HG03520 (cell line): Measurements from ENCODE around the gene TIPIN.
"Not testable (repeated sequence)": the region's sequence is repeated elsewhere in the genome, so short reads cannot be mapped to it uniquely, and the experiment has no call there.

Experiments
- ATAC-seq: cut with Tn5 transposase; IDR thresholded peaks from one replicate; pipeline ENCODE4 v1.9.1; 2021; ENCODE audit warnings: mild to moderate bottlenecking, moderate library complexity; ENCODE audit not compliant: unreplicated experiment

TIPIN gene, protein sequence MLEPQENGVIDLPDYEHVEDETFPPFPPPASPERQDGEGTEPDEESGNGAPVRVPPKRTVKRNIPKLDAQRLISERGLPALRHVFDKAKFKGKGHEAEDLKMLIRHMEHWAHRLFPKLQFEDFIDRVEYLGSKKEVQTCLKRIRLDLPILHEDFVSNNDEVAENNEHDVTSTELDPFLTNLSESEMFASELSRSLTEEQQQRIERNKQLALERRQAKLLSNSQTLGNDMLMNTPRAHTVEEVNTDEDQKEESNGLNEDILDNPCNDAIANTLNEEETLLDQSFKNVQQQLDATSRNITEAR

DNA sequence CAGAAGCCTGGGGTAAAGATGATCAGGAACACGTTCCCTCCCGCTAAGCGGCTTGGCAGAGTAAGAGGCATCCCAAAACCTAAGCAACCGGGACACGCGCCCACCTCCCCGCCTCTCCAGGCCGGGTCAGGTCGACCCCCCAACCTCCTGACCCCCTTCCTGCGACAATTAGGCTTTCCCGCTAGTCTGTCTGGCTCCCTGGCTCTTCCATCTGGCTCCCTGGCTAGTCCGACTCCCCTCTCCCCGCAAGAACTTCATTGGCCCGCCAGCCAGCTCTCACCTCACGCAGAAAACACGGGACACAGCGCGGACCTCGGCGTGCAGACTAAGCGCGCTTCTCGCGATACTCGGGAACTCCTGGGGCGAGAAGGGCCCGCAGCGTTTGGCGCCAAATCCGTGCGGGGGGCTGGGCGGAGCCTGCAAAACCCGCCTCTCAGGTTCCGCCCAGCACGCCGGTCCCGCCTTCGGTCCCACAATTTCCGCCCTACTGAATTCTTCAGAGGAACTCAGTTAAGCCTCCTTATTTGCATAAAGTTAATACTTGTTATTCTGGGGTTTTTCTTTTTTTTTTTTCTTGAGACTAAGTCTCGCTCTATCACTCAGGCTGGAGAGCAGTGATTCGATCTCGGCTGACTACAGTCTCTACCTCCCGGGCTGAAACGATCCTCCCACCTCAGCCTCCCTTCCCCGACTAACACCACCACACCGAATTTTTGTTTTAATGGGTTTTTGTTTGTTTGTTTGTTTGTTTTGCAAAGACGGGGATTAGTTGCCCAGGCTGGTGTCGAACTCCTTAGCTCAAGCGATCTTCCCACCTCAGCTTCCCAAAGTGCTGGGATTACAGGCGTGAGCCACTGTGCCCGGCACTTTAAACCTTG, at the start of gene TIPIN:
Gene TIPIN (minus strand): TSS at position 327 of the 878 bp plus-strand sequence. CDS start 3,738 bp downstream, outside the sequence.
- ATAC-seq, result peak; percentile 88

- no peak for ATAC-seq
Measured at GRCh38 chr15:66405615-66406014, 49.1 kb upstream of the TIPIN start.

- no peak for ATAC-seq
Measured at GRCh38 chr15:66405007-66405406, 48.5 kb upstream of the TIPIN start.

GRCh38 chr15:66404532-66404931, 48.0 kb upstream of the TIPIN start:
- ATAC-seq, result no peak

- no peak for ATAC-seq
Measured at GRCh38 chr15:66404122-66404521, 47.6 kb upstream of the TIPIN start.

DNA sequence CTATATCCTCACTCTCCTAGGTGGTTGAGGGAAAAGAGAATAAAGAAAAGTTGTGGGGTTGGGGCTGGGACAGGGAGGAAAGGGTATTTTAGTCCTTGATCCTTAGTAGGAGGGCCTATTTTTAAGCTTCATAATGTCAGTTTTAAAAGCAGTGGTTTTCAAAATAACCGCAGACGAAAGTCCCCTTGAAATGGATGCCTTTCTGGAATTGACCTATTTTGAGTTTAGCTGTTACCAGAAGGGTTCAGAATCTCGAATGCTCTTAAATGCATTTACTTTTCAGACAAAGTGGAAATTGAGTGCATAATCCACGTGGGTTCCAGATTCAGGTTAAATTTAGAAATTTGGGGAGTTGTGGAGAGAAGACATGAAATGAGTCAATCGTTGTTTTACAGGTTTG, 46.8 kb upstream of the TIPIN start:
- ATAC-seq, result no peak

DNA sequence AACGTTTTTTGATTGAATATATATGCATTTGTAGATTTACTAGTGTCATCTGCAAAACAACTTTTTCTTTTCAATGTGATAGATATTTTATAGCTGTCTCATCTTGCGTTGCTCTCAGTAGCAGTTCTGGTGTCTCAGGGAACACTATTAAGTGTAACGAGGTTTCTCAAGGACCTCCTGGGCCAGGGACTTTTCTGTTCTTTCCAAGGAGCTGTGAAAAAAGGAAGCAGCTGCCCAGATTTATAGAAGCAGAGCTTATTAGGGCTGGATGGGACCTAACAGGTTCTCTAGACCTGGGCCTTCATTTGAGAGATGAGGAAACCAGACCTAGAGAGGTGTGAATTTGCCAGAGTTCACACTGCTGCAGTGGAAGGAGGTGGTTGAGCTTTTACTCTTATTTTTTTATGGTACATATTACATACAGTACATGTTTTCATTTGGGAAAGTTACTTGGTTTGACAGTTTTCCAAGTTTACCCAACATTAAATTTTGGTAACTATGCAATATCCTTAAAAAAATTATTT, 46.3 kb upstream of the TIPIN start:
- ATAC-seq, result no peak

DNA sequence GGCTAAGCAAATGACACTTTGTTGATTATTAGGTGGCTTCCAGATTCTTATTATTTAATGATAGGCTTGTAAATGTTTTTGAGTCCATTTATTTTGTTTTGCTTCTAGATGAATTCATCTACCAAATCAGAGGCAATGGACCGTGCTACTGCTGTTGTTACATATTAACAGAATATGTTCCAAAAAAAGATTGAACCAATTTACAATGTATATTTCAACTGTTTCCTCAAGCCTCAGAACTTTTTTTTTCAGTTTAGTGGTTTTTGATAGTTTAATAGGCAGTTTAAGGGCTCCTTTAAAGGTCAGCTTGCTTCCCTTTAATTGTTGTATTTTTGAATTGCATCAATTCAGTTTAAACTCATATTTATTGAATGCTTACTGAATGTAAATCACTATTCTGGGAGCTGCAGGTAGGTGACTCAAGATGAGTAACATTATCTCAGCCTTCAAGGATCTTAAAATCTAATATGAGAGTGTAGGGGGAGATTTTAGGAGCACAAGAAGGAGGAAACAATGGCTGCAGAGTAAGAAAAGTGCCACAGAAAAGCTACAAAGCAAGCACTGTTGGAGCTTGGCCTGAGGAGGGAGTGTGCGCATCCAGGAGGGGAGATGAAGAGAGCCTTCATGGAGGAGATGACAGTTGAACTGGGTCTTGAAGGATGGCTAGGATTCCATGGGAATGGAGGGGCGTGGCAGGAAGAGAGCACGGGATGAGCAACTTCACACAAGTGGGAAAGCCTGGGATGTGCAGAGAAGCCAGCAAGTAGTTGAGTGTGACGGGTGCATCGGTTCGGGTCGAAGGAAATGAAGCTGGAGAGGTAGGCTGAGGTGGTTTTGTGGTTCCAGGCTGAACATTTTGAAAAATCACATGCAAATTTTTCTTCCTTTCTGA, 44.9 kb upstream of the TIPIN start:
- no peak for ATAC-seq

DNA sequence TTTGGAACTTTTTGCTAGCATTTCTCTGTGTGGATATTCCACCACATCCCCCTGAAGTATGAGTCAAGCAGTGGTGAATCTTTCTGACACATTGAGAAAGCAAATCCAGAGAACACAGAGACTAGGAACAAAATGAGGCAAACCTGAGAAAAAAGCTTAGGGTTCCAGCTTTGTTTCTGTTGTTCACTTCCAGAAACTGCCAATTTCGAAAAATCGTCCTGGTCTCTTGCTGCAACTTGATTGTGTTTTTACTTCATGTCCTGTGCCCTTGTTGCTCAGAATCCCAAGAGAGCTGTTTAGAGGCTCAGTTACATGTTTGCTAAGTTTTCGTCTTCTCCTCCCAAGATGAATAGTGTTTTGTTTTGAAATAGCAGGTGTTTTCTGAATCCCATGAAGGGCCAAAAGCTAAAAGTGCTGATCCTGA, 43.9 kb upstream of the TIPIN start:
- no peak for ATAC-seq

GRCh38 chr15:66399276-66399675, 42.8 kb upstream of the TIPIN start:
- ATAC-seq, result no peak

- ATAC-seq, result no peak
Measured at GRCh38 chr15:66394915-66395314, 38.4 kb upstream of the TIPIN start.

GRCh38 chr15:66394472-66394871, 38.0 kb upstream of the TIPIN start:
- no peak for ATAC-seq

DNA sequence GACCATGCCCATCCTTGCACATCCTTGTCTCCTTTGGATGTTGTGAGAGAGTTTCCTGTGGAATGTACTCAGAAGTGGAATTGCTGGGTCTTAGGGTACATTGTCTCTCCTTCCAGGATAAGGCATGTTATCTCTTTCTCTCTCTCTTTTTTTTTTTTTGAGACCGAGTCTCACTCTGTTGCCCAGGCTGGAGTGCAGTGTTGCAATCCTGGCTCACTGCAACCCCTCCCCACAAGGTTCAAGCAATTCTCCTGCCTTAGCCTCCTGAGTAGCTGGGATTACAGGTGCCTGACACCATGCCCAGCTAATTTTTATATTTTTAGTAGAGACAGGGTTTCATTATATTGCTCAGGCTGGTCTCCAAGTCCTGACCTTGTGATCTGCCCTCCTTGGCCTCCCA, 36.6 kb upstream of the TIPIN start:
- not testable (repeated sequence) for ATAC-seq

DNA sequence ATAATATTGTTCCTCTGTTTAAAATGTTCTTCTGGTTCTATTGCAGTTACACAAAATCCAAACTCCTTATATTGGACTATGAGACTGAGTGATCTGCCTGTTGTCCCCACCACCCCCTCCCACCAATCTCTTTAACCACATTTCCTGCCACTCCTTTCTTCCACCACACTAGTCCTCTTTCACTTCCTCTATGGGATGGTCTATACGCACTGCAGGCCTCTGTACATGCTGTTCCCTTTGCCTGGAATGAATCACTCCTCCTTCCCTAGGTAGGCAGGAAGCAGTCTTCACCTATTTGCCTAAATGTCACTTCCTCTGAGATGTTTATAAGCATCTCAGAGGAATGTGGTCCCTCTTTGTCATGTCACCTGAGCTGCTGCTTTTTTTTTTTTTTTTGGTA, 34.2 kb upstream of the TIPIN start:
- no peak for ATAC-seq

- ATAC-seq, result no peak
Measured at GRCh38 chr15:66389859-66390381, 33.4 kb upstream of the TIPIN start.

- no peak for ATAC-seq
Measured at GRCh38 chr15:66389098-66389858, 32.8 kb upstream of the TIPIN start.

DNA sequence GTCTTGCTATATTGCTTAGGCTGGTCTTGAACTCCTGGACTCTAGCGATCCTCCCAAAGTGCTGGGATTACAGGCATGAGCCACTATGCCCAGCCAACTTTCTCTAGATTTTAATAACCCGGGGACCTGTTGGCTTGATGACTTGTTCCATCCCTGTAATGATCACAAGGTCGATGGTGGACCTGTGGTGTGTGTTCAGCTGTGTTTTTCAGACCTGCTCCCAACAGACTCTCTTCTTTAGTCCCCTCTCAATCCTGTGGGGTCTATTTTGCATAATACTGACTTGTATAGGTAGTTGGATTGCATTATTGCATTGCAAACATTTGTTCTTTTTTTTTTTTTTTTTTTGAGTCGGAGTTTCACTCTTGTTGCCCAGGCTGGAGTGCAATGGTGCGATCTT, 32.1 kb upstream of the TIPIN start:
- no peak for ATAC-seq

GRCh38 chr15:66388043-66388363, 31.5 kb upstream of the TIPIN start:
- ATAC-seq, result no peak

- ATAC-seq, result peak; percentile 9
Measured at GRCh38 chr15:66387163-66388042, 30.9 kb upstream of the TIPIN start.
